HepG2 (cell line): ENCODE data around the gene GPR61. TPM values are rescaled to one million over a fixed set of nuclear protein-coding genes. Genes with fewer than 3 reads are reported as not detected.

Experiments used
- ATF6 ChIP-seq: sonication (generic); formaldehyde crosslinking; conservative IDR thresholded peaks from 2 replicates; pipeline ENCODE4 v1.4.0; 2020; ENCODE audit warnings: missing genetic modification reagents
- CBX1 ChIP-seq: IDR thresholded peaks from one replicate; pipeline ENCODE4 v1.6.1; 2016; ENCODE audit warnings: antibody characterized with exemption, low read depth
- CENPT ChIP-seq: sonication (generic); formaldehyde crosslinking; IDR thresholded peaks from 2 replicates; pipeline ENCODE4 v1.8.0; 2022; ENCODE audit warnings: low read depth, mild to moderate bottlenecking, moderate library complexity, missing genetic modification reagents
- ELF1 ChIP-seq: sonication (generic); formaldehyde crosslinking; IDR thresholded peaks from 2 replicates; pipeline ENCODE4 v1.4.0; 2020; ENCODE audit warnings: missing genetic modification reagents
- GABPB1 ChIP-seq: IDR thresholded peaks from 2 replicates; pipeline ENCODE4 v1.6.1; 2016; ENCODE audit warnings: mild to moderate bottlenecking, missing genetic modification reagents, moderate library complexity, missing compliant biosample characterization
- HNF1A ChIP-seq, 2 experiments: sonication (generic) in 1 of 2; formaldehyde crosslinking in 1 of 2; IDR thresholded peaks; 2 replicates each; pipeline versions ENCODE4 v1.4.0 to v1.6.1; 2016 to 2020; ENCODE audit warnings: borderline replicate concordance in 1 of 2, low read depth in 1 of 2, mild to moderate bottlenecking in 1 of 2, missing genetic modification reagents in 1 of 2
- MXD1 ChIP-seq: sonication (generic); formaldehyde crosslinking; IDR thresholded peaks from 2 replicates; pipeline ENCODE4 v1.4.0; 2020; ENCODE audit warnings: mild to moderate bottlenecking, missing genetic modification reagents
- PITX1 ChIP-seq: sonication (generic); formaldehyde crosslinking; IDR thresholded peaks from 2 replicates; pipeline ENCODE4 v1.5.1; 2020; ENCODE audit warnings: mild to moderate bottlenecking, missing genetic modification reagents
- SMARCC2 ChIP-seq: fragments of 450-650 bp; IDR thresholded peaks from 2 replicates; pipeline ENCODE4 v1.6.1; 2017; ENCODE audit warnings: antibody characterized with exemption, mild to moderate bottlenecking
- SMYD3 ChIP-seq: sonication (generic); formaldehyde crosslinking; IDR thresholded peaks from 2 replicates; pipeline ENCODE4 v1.8.1; 2023; ENCODE audit warnings: mild to moderate bottlenecking, missing genetic modification reagents
- SP5 ChIP-seq: IDR thresholded peaks from 2 replicates; pipeline ENCODE4 v1.6.1; 2016; ENCODE audit warnings: low read depth, borderline replicate concordance
- ZFY ChIP-seq: sonication (generic); formaldehyde crosslinking; IDR thresholded peaks from 2 replicates; pipeline ENCODE4 v1.4.0; 2020; ENCODE audit warnings: missing genetic modification reagents
- ZNF326 ChIP-seq: sonication (generic); formaldehyde crosslinking; IDR thresholded peaks from 2 replicates; pipeline ENCODE4 v1.4.0; 2020; ENCODE audit warnings: missing genetic modification reagents, borderline replicate concordance
- ZNF550 ChIP-seq: sonication (generic); formaldehyde crosslinking; IDR thresholded peaks from 2 replicates; pipeline ENCODE4 v1.4.0; 2020; ENCODE audit warnings: mild to moderate bottlenecking, missing genetic modification reagents, borderline replicate concordance
- ZNF580 ChIP-seq: IDR thresholded peaks from 2 replicates; pipeline ENCODE4 v1.6.1; 2016; ENCODE audit warnings: low read depth, borderline replicate concordance
- ZNF597 ChIP-seq: sonication (generic); formaldehyde crosslinking; IDR thresholded peaks from 2 replicates; pipeline ENCODE4 v1.5.0; 2020; ENCODE audit warnings: missing genetic modification reagents
- ZNF710 ChIP-seq: sonication (generic); formaldehyde crosslinking; IDR thresholded peaks from 2 replicates; pipeline ENCODE4 v1.5.0; 2020; ENCODE audit warnings: mild to moderate bottlenecking, missing genetic modification reagents, borderline replicate concordance
- polyA plus RNA-seq, 8 experiments: library from polyadenylated mRNA; depleted of rRNA in 3 of 8; stranded (reverse) in 7 of 8; unstranded in 1 of 8; fragments of >200 nt; fragmentation: Illumina TruSeq in 4 of 8; extraction: Trizol in 4 of 8; gene quantifications; 2 replicates each; pipeline versions ENCODE4 v1.2.1 to v1.2.3, GENCODE V29; 2011 to 2016; ENCODE audit warnings: low read depth in 4 of 8, missing spikeins in 1 of 8, mixed read lengths in 1 of 8; ENCODE audit not compliant: insufficient read depth in 1 of 8
- total RNA-seq, 5 experiments: library from RNA; depleted of rRNA; stranded (reverse); fragments of >200 nt; fragmentation: Illumina TruSeq; extraction: Trizol; gene quantifications; 2 replicates each; pipeline ENCODE4 v1.2.3, GENCODE V29; 2016; ENCODE audit warnings: low read depth in 1 of 5

The GPR61 gene
- total and polyA plus RNA-seq, 2 of the 13 experiments (the other 11 are each of a cell fraction or from before 2014, with no cell fraction given) = not detected

- TF ChIP-seq ATF6 (CRISPR knock-in tag) = no peak
- TF ChIP-seq ELF1 = peak; percentile 50; the same call in 1 of the 2 replicates
- TF ChIP-seq CBX1 = no peak
- no peak for TF ChIP-seq SP5
- TF ChIP-seq GABPB1 (CRISPR knock-in tag) = peak; percentile 78
- TF ChIP-seq ZFY = peak; percentile 14; the same call in 1 of the 2 replicates
- TF ChIP-seq ZNF326 (CRISPR knock-in tag) = no peak
- TF ChIP-seq HNF1A (IDR thresholded peaks at IDR 0.05; ENCODE audit: low read depth) = no peak
- TF ChIP-seq HNF1A (CRISPR knock-in tag; IDR thresholded peaks at IDR 0.05; ENCODE audit: borderline replicate concordance) = no peak
- TF ChIP-seq SMARCC2 = no peak
- no peak for TF ChIP-seq ZNF597
- TF ChIP-seq PITX1 = no peak
- no peak for TF ChIP-seq MXD1 (CRISPR knock-in tag)
- no peak for TF ChIP-seq ZNF550 (CRISPR knock-in tag)
- no peak for TF ChIP-seq CENPT (CRISPR knock-in tag)
- TF ChIP-seq ZNF710 (CRISPR knock-in tag) = no peak
- no peak for TF ChIP-seq SMYD3 (CRISPR knock-in tag)
- TF ChIP-seq ZNF580 (CRISPR knock-in tag) = peak; percentile 50; the same call in 1 of the 2 replicates
Measured at GRCh38 chr1:109532365-109533136, 7.1 kb upstream of the GPR61 start (continued).
